Right renal cortex interstitium (tissue), 3 donors: ENCODE data around the gene TTC39C. TPM values are rescaled to one million over a fixed set of nuclear protein-coding genes. Genes with fewer than 3 reads are reported as not detected.
"Not testable (repeated sequence)": the region's sequence is repeated elsewhere in the genome, so short reads cannot be mapped to it uniquely, and the experiment has no call there.

ENCODE experiments used
- DNase-seq, 3 donors: peaks; one replicate each; pipeline ENCODE4 v3.0.0-alpha.2; 2013; ENCODE audit warnings: low read depth in 3 of 3, low spot score in 2 of 3
- polyA plus RNA-seq, 3 donors: library from polyadenylated mRNA; unstranded; fragments of 120-200 nt; gene quantifications; one replicate each; pipeline ENCODE4 v1.2.1, GENCODE V29; 2013; ENCODE audit not compliant: insufficient read length in 3 of 3

The TTC39C gene
- polyA plus RNA-seq, 3 donors = 6.9 to 9.3 (median 6.9) TPM

DNA sequence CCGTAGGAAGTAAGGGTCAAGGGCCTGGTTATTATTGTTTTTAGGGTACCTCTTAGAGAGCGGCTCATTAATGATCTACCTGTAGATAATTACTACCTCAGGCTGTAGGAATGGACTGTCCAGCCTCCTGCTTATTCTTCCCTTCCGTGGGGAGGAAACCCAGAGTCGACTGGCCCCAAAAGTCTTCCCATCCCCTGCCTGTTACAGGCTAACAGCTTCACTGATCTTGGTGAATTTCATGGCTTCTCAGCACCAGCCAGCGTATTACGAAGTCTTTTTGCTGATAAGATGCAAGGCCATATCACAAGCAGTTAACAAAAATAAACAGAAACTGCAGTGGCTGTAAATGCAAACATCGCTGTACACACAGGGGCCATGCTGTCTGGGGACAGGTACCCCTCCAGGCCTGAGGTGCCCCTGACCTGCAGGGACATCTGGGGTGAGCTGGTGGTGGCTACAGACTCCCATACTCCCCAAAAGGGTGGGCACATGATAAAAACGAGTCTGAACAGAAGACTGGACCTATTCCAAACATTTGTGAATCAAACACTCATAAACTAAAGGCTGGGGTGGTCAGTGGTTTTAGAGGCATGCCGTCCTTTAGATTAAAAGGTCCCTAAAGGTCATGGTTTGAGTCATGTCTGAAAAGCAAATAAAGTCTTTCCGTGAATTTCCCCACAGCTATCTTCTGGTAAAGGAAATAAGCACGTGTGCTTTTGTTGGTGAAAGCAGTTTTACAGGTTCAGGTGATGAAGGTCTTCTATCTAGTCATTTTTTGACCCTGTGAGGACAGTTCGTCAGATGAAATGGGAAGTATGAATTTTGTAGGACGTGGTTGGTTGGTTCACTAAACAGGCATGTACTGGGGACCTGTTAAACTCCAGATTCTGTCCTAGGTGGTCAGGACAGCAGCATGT is 36.7 kb downstream of the TTC39C start:
- no peak for DNase-seq

- DNase-seq = no peak
Observed at GRCh38 chr18:24052053-24052452, 37.5 kb downstream of the TTC39C start.

DNA sequence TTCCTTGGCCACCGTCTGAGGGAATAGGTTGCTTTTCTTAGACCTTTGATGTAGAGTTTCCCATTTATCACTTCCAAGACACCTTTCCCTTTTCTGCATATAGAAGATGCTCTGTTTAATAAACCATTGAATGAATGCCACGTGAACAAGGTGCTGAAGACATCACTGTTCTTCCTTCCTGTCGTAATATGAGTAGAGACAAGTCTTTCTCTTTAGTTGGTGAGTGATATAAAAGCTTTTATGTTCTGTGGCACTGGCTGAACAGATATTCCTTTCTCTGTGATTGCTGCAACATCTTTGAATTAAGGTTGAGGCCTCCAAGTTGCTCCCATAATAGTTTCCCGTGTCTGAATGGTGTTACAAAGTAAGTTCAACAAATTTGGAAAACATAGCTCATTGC is 38.7 kb downstream of the TTC39C start:
- no peak for DNase-seq

- DNase-seq = no peak
Observed at GRCh38 chr18:24054130-24054529, 39.6 kb downstream of the TTC39C start.

DNA sequence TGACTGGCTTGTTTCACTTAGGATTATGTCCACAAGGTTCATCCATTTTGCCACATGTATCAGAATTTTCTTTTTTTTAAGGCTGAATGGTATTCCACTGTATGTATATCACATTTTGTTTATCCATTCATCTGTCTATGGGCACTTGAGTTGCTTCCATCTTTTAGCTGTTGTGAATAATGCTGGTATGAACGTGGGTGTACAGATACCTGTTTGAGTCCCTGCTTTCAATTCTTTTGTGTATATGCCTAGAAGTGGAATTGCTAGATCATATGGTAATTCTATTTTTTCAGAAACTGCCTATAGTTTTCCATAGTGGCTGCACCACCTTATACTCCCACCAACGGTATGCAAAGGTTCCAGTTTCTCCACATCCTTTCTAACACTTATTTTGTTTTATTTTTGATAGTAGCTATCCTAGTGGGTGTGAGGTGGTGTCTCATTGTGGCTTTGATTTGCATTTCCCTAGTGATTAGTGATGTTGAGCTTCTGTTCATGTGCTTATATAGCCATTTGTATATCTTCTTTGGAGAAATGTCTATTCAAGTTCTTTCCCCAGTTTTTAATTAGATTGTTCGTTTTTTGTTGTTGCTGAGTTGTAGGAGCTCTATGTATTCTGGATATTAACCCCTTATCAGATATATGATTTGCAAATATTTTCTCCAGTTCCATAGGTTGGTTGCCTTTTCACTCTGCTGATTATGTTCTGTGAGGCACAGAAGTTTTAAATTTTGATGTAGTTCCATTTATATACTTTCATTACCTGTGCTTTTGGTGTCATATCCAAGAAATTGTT is 40.7 kb downstream of the TTC39C start:
- DNase-seq = no peak

- DNase-seq = no peak
Observed at GRCh38 chr18:24055878-24056277, 41.3 kb downstream of the TTC39C start.

DNA sequence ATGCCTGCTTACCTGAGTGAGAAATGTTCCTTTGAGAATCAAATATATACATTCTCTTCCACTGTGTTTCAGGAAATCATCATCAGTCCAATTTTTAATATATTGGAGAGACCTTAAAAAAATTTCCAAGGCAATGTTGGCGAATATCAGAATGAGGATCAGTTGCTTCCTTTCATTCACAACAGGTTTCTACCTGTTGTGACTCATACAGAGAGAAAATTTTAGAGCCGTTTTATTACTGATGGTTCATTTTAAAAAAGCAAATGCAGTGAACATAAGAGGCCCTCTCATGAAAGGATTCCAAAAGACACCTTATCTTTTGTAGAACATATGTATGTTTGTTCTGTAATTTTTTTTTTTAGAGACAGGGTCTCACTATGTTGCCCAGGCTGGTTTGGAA is 42.0 kb downstream of the TTC39C start:
- no peak for DNase-seq

GRCh38 chr18:24057804-24058203 is 43.2 kb downstream of the TTC39C start:
- no peak for DNase-seq

GRCh38 chr18:24059385-24059784 is 44.8 kb downstream of the TTC39C start:
- not testable (repeated sequence) for DNase-seq

GRCh38 chr18:24060644-24061043 is 46.1 kb downstream of the TTC39C start:
- no peak for DNase-seq

DNA sequence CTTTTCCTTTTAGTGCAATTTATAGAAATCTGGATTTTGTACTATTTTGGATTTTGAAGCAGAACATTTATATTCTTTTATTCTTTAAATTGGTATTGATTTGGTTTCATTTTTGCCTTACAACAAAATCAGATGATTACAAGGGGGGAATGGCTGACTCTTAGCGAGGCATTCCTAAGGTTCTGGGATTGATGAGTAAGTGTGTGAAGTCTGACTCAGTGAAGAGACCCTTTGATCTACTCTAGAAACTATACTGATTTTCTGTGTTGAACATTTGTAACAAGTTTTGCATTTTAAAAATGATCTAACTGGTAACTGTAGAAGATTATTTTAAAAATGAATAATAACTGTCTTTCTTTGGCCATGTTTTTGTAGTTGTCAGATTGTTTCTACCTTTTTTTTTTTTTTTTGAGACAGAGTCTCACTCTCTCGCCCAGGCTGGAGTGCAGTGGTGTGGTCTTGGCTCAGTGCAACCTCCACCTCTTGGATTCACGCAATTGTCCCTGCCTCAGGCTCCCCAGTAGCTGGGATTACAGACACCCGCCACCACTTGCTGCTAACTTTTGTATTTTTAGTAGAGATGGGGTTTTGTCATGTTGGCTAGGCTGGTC is 48.7 kb downstream of the TTC39C start:
- DNase-seq = no peak

GRCh38 chr18:24064391-24065100 is 50.0 kb downstream of the TTC39C start:
- DNase-seq = no peak

DNA sequence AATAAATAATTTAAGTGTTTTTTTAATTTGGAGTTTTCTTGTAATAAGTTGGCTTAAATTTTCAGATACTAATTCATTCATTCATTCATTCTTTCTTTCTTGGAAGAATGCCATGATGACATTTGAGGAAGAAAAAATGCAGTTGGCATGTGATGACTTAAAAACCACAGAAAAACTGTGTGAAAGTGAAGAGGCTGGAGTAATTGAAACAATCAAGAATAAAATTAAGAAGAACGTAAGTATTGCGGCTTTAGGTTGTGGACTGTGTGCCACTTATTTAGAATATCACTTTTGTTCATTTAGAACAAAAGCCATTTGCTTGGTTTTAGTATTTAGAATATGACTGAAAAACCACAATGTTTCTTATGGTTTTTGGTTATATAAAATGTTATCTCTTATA is 51.4 kb downstream of the TTC39C start:
- no peak for DNase-seq

DNA sequence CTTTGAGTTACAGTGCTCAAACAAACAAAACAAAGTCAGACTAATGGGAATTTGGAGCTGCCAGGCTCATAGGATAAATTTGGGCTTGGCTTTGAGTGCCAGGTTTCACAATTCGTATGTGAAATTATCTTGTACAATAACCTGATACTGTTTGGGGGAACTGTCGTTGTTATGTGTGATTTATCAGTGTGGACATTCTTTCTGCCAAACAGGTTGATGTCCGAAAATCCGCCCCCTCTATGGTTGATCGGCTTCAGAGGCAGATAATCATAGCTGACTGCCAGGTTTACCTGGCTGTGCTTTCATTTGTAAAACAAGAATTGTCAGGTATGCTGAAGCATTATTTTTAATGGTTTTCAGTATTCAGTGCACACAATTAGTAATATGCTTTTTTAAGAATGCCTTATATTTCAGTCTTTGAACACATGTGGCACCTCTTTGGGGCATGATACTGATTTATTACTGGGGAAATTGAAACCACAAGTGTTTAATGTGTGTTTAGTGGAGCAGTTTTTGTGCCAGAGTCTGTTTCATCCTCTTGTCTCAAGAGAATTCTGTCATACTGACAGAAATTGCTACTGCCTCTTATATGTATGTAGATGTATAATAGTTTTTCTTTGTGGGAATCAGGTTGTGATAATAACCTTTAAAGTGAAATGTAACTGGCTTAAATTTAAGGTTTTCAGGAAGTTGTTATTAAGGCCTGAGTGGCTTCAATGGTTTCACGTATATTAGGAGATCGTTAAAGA is 54.6 kb downstream of the TTC39C start:
- peak in 1 of 3 donors; percentile 10 for DNase-seq

GRCh38 chr18:24071029-24071428 is 56.5 kb downstream of the TTC39C start:
- no peak for DNase-seq

GRCh38 chr18:24071779-24072178 is 57.2 kb downstream of the TTC39C start:
- no peak for DNase-seq

GRCh38 chr18:24072743-24073142 is 58.2 kb downstream of the TTC39C start:
- no peak for DNase-seq

- no peak for DNase-seq
Observed at GRCh38 chr18:24073791-24074190, 59.2 kb downstream of the TTC39C start.

- not testable (repeated sequence) for DNase-seq
Observed at GRCh38 chr18:24074757-24075156, 60.2 kb downstream of the TTC39C start.
